CD4-positive, alpha-beta T cell treated with Interleukin-21 for 1 hour (primary cell): ENCODE results near the gene TCF12.

Experiments used
- DNase-seq: peaks from one replicate; pipeline ENCODE4 v3.0.0-alpha.2; 2020

The TCF12 gene

GRCh38 chr15:57025264-57025926 lies 107.0 kb downstream of the TCF12 start:
- no peak for DNase-seq

- DNase-seq = no peak
Observed at GRCh38 chr15:57026016-57026592, 107.7 kb downstream of the TCF12 start.

DNA sequence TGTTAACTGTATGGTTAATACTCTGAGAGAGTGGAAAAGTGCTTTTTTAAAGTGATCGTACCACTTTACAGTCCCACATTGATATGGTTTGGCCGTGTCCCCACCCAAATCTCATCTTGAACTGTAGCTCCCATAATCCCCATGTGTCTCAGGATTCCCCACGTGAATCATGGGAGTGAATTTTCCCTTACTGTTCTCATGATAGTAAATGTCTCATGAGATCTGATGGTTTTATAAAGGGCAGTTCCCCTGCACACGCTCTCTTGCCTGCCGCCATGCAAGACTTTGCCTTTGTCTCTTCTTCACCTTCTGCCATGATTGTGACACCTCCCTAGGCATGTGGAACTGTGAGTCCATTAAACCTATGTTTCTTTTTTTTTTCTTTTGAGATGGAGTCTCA lies 109.2 kb downstream of the TCF12 start:
- DNase-seq = no peak

DNA sequence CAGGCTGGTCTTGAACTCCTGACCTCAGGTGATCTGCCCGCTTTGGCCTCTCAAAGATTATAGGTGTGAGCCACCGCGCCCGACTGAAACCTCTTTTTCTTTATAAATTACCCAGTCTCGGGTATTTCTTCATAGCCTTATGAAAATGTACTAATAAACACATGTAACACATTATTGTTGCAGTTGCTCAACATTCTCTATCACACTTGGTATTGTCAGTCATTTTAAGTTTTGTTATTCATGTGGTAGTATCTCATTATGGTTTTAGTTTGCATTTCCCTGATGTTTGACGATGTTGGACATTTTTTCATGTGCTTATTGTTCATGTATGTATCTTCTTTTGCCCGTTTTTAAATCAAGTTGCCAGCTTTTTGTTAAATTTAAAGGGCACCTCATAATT lies 109.7 kb downstream of the TCF12 start:
- no peak for DNase-seq

DNA sequence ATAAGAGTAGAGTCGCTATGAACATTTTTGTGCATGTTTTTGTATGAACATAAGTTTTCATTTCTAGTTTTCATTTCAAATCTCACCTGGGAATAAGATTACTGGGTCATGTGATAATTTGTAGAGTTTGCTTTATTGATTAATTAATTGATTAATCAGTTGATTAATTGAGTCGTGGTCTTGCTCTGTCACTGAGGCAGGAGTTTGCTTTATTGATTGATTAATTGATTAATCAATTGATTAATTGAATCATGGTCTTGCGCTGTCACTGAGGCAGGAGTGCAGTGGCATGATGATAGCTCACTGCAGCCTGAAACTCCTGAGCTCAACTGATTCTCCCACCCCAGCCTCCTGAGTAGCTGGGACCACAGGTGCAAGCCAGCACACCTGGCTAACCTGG lies 111.6 kb downstream of the TCF12 start:
- no peak for DNase-seq

GRCh38 chr15:57031082-57031481 lies 112.6 kb downstream of the TCF12 start:
- DNase-seq = no peak

GRCh38 chr15:57031605-57032004 lies 113.2 kb downstream of the TCF12 start:
- no peak for DNase-seq

GRCh38 chr15:57032338-57032737 lies 113.9 kb downstream of the TCF12 start:
- no peak for DNase-seq

GRCh38 chr15:57033715-57034439 lies 115.4 kb downstream of the TCF12 start:
- no peak for DNase-seq

DNA sequence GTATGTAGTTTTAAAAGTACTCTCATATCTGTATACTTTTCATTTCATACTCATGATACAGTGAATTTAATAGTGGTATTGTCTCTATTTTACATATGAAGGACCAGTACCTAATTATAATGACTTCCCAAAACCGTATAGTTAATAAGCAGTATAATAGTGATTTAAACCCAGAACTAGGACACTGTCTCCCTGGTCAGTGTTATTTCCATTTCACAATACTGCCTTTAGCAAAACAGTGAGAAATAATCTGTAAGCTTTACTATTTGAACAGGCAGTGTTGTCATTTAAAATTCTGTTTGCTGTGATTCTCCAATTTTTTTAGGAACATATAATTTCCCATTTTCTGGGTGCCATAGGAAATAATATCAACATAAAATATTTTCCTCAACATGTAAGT lies 116.2 kb downstream of the TCF12 start:
- no peak for DNase-seq

- no peak for DNase-seq
Observed at GRCh38 chr15:57035664-57036063, 117.2 kb downstream of the TCF12 start.

GRCh38 chr15:57036352-57036751 lies 117.9 kb downstream of the TCF12 start:
- no peak for DNase-seq

GRCh38 chr15:57037548-57037947 lies 119.1 kb downstream of the TCF12 start:
- no peak for DNase-seq

DNA sequence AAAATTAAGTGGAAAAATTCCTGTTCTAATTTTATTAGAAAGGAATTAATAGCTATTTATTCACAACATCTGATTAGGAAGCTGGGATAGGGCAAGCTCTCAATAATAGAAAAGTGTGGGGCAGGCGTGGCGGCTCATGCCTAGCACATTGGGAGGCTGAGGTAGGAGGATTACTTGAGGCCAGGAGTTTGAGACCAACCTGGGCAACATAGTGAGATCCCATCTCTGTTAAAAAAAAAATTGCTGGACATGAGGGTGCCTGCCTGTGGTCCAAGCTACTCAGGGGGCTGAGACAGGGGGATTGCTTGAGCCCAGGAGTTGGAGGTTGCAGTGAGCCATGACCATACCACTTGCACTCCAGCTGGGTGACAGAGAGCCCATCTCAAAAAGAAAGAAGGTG lies 119.6 kb downstream of the TCF12 start:
- DNase-seq = no peak

DNA sequence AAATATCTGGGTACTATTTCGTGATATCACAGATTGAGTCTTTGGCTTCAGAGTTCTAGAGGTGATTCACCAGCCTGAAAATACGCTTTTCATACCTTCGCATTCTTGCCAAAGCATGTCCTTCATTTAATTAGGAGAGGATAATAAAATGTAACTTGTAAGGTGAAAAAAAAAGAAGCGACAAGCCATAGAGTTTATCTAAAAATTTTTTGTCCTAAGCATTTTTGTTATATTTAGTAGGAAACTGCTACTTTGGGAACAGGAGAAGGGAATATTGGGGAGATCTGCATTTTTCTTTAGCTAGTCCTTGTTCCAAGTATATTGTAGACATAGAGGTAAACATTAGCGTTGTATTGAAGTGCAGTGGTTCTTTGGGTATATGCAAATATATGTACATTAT lies 120.1 kb downstream of the TCF12 start:
- no peak for DNase-seq

DNA sequence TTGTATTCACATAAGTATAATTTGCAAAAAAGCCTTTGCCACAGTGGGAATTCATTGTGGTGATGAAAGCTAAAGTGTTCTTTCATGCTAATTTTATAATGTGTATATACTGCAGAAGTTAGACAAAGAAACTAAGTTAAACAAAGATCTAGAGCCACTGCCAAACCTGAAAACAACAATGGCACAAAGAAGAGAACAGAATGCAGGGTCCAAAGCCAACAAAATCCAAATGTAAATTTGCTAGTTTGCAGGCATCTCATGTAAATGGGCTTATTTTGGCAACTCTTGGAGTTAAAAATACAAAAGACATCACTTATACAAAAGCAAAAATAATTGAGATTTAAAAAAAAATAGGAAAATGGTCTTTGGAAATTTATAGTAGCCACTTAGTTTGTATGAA lies 123.0 kb downstream of the TCF12 start:
- DNase-seq = no peak

DNA sequence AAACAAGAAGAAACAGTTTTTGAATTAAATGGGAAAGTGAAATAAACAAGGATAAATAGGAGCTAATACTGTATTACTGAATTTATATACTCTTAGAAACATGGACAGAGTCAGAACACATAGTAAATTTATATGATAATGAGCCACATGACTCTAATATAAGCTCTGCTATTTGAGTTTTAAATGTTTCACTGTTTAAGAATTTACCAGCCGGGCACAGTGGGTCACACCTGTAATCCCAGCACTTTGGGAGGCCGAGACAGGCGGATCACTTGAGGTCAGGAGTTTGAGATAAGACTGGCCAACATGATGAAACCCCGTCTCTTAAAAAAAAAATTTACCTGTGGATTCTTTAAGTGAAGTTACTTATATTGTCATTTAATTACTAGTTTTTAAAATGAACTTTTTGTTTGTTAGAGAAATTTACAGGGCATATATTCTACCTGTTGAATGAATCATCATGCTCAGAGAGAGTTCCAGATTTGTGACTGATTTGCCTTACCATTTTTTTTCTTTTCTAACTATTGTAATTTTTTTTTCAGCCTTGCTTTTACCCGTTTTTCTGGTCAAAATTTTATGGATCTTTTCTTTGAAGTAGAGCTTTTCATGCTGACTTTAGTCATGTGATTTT lies 125.7 kb downstream of the TCF12 start:
- DNase-seq = no peak

DNA sequence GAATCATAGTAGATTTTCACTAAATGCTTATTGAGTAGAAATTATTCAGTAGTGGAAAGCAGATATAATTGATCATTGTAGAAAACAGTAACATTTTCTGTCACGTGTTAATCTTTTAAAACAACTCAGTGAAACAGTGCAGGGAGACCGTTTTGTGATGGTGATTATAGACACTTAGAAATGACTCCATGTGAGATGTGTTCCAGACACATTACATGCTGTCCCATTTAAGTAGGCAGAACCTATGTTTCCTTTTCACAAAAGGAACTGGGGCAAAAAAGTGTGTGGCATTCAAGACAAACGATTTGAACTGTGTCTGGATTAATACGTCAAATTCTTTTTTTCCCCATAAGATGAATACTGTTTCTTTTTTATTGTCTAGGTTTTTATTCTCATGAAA lies 126.5 kb downstream of the TCF12 start:
- DNase-seq = no peak

DNA sequence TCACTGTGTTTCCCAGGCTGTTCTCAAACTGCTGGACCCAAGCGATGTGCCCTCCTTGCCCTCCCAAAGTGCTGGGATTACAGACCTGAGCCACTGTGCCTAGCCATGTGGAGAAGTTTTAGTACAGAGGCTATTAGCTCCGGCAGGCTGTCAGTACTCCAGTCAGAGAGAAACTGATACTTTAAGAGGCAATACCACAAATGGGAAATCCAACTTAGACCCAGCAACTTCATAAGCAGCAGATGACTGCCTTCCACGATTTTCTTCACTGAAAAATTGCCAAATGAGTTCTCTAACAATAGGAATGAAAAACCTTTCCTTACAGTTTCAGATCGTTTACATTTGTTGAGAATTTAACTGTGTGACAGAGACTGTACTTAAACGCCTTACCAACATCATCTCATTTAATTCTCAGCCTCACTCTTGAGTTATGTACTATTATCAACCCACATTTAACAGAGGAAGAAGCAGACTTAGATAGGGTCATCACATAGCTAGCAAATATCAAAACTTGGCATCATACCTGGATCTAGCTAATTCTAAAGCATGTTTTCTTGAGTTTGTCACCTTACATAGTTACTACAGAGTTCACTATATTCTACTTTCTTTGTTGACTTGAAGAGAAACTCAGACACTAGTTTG lies 127.4 kb downstream of the TCF12 start:
- no peak for DNase-seq

GRCh38 chr15:57048930-57049549 lies 130.6 kb downstream of the TCF12 start:
- DNase-seq = no peak

DNA sequence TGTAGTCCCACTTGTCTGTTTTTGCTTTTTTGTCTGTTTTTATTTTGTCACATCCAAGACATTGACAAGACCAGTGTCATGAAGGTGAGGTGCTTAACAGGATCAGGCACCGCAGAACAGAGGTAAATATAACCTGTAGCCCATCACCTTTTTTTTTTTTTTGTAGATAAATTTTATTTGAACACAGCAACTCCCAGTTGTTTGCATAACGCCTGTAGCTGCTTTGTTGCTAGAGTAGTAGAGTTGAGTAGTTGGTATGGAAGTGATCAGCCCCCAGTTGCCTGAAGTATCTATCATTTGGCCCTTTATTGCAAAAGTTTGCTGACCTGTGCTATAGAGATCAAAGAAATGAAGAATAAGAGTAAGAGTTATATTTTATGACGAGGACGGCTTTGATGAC lies 135.0 kb downstream of the TCF12 start:
- no peak for DNase-seq

DNA sequence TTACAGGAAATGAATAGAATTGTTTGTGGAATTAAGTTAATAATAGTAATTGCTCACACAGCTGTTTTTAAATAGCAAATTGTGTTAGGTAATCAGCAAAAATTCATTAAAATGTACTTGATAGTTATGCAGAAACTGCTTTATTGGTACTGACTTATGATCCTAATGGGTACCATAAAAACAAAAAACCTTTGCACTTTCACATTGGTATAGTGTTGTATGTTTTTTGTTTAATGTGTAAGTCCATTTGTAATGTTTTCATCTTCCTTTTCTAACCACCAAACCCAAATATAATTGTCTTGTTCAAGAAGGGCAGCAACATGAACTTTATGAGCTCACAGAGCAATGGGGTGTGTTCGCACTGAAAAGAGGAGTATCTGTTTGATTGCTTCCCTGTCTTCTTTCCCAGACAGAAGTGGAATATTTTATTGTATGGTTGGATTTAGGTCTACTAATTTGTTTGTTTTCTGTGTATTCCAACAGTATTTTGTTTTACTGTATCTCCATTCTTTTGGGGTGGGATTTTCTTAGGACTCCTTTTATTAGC lies 135.8 kb downstream of the TCF12 start:
- no peak for DNase-seq

GRCh38 chr15:57056357-57056756 lies 137.9 kb downstream of the TCF12 start:
- no peak for DNase-seq
